SU-DHL-6 (cell line): ENCODE measurements around the gene SYNM.

Experiments
- CTCF ChIP-seq: fragments of 200-600 bp; sonication (generic); IDR thresholded peaks from one replicate; pipeline ENCODE4 v1.5.1; 2017; ENCODE audit warnings: antibody characterized with exemption, mild to moderate bottlenecking, low read length, moderate library complexity; ENCODE audit not compliant: insufficient read depth, poor library complexity, severe bottlenecking
- EZH2phosphoT487 ChIP-seq: fragments of 200-600 bp; sonication (generic), shearing (Covaris generic); conservative IDR thresholded peaks from 2 replicates; pipeline ENCODE4 v1.6.1; 2018; ENCODE audit warnings: mild to moderate bottlenecking, antibody characterized with exemption, low read length, moderate library complexity, mixed read lengths

DNA sequence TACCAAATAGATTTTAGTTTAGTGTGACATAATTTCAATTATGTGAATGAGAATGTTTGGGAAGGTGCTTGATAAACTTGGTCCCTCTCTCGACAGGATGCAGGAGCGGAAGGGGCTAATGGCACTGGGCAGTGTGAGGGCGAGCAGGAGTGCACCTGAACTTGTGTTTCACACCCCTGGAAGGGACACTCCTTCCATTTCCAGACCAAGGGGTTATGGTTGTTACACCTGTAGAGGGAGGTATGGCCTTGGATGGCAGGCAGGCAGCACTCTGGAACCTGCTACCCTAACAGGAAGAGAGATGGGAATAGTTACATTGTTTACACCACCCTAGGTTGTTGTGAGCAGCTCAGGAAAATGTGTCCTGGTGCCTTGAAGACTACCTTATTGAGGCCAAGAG is 22.1 kb downstream of the SYNM start:
- no peak for TF ChIP-seq CTCF
- no peak for TF ChIP-seq EZH2phosphoT487
